Measurements from ENCODE around the gene GRIN1. TPM values are rescaled to one million over a fixed set of nuclear protein-coding genes. Genes with fewer than 3 reads are reported as not detected.

Gene GRIN1
- total and polyA plus RNA-seq, 2 donors (not counting 3 experiments of a cell fraction or from before 2014, with no cell fraction given) = not detected

DNA sequence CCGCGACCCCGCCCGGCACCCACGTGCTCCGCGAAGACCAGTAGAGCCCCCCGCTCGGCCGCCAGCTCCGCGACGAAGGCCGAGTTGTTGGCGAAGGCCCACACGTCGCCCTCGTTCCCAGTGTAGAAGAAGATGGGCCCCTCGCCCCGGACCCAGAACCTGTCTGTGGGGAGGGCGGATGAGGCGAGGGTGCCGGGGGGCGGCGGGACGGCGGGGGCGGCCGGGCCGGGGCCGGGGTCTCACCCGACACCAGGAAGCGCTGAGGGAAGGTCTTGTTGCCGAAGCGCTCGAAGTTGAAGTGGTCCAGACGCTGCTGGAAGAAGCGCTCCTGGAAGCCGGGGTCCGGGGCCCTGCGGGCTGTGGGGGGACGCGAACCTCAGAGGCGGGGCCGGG is 24.7 kb upstream of the GRIN1 start:
- Histone ChIP-seq H2AFZ (ENCODE audit: low read depth, low read length) (peak overlapping the region; percentile 80), H3K4me3 (replicated peaks in 1 of 3; ENCODE audit: insufficient read depth in 1 of 3, low read depth in 1 of 3, low read length in 3 of 3) (peak overlapping the region; percentile 32 to 61 (median 53)), H3K9me1 (replicated peaks; ENCODE audit: control insufficient read depth, extremely low read depth, insufficient read depth, low read length) (no peaks in the 10 kb centered on the region), H3K4me1 (ENCODE audit: control insufficient read depth, extremely low read depth, insufficient read depth, low read length) (peaks cover 4% of the 10 kb centered on the region), H3K4me2 (ENCODE audit: insufficient read depth, low read length) (no peak overlapping the region), H4K20me1 (replicated peaks; ENCODE audit: control insufficient read depth, extremely low read depth, insufficient read depth, low read length) (no peaks in the 10 kb centered on the region), H3K79me2 (ENCODE audit: control insufficient read depth, insufficient read depth, low read length) (no peaks in the 10 kb centered on the region), H3K36me3 (ENCODE audit: control insufficient read depth in 2 of 2, extremely low read depth in 1 of 2, insufficient read depth in 2 of 2, low read length in 2 of 2) (peaks cover 0 to 17% of the 10 kb centered on the region in 2 experiments), H3K9me3 (replicated peaks; ENCODE audit: control insufficient read depth, insufficient read depth, low read length) (no peaks in the 10 kb centered on the region), H3K27me3 (ENCODE audit: control insufficient read depth in 2 of 2, insufficient read depth in 2 of 2, low read length in 2 of 2) (no peaks in the 10 kb centered on the region), H3K27ac (ENCODE audit: insufficient read depth, low read depth, low read length) (no peak overlapping the region), H3K9ac (replicated peaks; ENCODE audit: extremely low read depth, insufficient read depth, low read length) (no peak overlapping the region)
- DNase-seq (ENCODE audit: low read depth, low spot score) (peak; percentile 32), FAIRE-seq (no peak)
- dilution Hi-C loops (cut with MboI; ENCODE audit: extremely low pct_ligation_motif_present, low sequenced_read_pairs) = no loop called here
- BruUV-seq (replicated peaks) = no TSS peak
- ChIA-PET POLR2A (no interaction called here), CTCF (interaction anchor here (1.3 to 1.7 kb wide), 4 partner anchors 15 to 126 kb away, joined by 3 to 7 read pairs (median 4); partner anchors contain the start of genes RNF224 and TUBB4B)
- TF ChIP-seq, protein P1, sequence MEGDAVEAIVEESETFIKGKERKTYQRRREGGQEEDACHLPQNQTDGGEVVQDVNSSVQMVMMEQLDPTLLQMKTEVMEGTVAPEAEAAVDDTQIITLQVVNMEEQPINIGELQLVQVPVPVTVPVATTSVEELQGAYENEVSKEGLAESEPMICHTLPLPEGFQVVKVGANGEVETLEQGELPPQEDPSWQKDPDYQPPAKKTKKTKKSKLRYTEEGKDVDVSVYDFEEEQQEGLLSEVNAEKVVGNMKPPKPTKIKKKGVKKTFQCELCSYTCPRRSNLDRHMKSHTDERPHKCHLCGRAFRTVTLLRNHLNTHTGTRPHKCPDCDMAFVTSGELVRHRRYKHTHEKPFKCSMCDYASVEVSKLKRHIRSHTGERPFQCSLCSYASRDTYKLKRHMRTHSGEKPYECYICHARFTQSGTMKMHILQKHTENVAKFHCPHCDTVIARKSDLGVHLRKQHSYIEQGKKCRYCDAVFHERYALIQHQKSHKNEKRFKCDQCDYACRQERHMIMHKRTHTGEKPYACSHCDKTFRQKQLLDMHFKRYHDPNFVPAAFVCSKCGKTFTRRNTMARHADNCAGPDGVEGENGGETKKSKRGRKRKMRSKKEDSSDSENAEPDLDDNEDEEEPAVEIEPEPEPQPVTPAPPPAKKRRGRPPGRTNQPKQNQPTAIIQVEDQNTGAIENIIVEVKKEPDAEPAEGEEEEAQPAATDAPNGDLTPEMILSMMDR (IDR thresholded peaks at IDR 0.05; ENCODE audit: extremely low read depth in 1 of 2, insufficient read depth in 1 of 2, low read depth in 1 of 2, low read length in 2 of 2) = no peak
- TF ChIP-seq EZH2 (IDR thresholded peaks at IDR 0.05; ENCODE audit: borderline replicate concordance, low read depth, low read length, severe bottlenecking) (no peak), JUN (IDR thresholded peaks at IDR 0.05; ENCODE audit: borderline replicate concordance, insufficient read depth, insufficient read length, low read depth) (no peak), MYC (IDR thresholded peaks at IDR 0.05; ENCODE audit: low read depth, low read length) (no peak), POLR2A (IDR thresholded peaks at IDR 0.05; ENCODE audit: low read depth, low read length) (no peak), MAX (IDR thresholded peaks at IDR 0.05; ENCODE audit: insufficient read depth, insufficient read length) (no peak), POLR2AphosphoS5 (IDR thresholded peaks at IDR 0.05; ENCODE audit: insufficient read depth, low read depth, low read length) (no peak), GATA2 (IDR thresholded peaks at IDR 0.05; ENCODE audit: insufficient read depth, insufficient read length, low read depth, low read length) (no peak), FOS (IDR thresholded peaks at IDR 0.05; ENCODE audit: borderline replicate concordance, insufficient read depth, low read length) (no peak)
- intact Hi-C loops (cut with micrococcal nuclease) = loop anchor here (2.0 kb wide), 1 partner anchor 27 kb away; the partner anchor contains the start of gene MAN1B1
